Activated CD4-positive, alpha-beta T cell treated with anti-CD3 and anti-CD28 coated beads for 48 hours (primary cell): ENCODE measurements around the gene SLC39A1.

Experiments
- DNase-seq: peaks from one replicate; pipeline ENCODE4 v3.0.0-alpha.2; 2020

Gene SLC39A1

GRCh38 chr1:153946622-153947241 lies 16.6 kb downstream of the SLC39A1 start, which contains the start of gene DENND4B:
TSS of gene DENND4B (minus strand) at chr1:153946718. CDS start at chr1:153944374, 2,344 bp downstream.
- DNase-seq: peak; percentile 81

DNA sequence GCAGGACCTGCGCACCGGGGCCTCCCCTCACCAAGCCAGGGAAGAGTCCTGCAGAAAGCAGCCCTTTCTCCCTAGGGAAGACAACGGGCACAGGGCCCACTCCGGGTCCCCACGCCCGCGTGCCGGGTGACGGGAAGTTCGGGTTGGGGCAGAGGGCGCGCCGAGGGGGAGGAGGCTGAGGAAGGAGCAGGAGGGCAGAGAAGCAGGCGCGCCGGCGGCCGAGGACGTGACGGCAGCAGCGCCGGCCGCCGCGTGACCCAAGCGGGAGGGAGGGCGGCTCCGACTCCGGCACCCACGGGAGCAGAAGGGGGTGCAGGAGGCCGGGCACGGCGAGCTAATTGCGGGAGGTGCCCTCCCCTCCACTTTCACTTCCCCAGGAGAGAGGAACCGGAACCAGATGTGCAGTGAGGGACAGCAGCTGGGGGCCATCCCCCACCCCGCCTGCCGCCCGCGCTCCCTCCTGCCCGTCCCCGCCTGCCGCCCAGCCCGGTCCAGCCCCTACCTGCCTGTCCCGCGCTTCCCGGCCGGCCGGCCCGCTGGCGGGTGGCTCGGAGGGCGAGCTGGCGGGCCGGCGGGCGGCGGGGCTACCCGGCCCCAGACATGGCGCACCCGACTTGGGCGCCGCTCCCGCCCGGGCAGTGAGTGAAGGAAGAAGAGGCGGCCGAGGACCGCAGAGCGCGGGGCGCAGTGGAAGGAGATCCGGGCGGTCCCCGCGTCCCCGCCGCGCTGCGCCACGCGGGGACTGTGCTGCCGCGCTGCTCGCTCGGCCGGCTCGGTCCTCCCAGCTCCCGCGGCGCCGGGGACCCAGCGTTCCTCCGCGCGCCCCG lies 17.3 kb downstream of the SLC39A1 start:
- DNase-seq: peak; percentile 79

GRCh38 chr1:153945131-153945794 lies 18.1 kb downstream of the SLC39A1 start:
- DNase-seq: peak; percentile 79

DNA sequence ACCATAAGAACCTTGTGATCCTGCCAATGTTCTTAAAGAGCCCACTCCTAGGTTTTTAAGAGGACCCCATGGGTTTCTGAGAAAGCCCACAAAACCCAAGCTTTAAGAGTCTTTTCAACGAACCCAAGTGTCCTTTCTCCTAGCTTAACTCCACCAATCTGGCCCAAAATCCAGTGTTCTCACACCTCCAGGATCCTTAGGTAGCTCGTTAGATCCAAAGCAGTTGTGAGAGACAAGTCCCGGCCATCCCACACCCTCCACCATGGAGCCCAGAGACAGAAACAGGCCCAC lies 18.6 kb downstream of the SLC39A1 start:
- DNase-seq: no peak

GRCh38 chr1:153944005-153944826 lies 19.1 kb downstream of the SLC39A1 start:
- DNase-seq: peak; percentile 32

- DNase-seq: no peak
Observed at GRCh38 chr1:153942766-153943549, 20.4 kb downstream of the SLC39A1 start.

DNA sequence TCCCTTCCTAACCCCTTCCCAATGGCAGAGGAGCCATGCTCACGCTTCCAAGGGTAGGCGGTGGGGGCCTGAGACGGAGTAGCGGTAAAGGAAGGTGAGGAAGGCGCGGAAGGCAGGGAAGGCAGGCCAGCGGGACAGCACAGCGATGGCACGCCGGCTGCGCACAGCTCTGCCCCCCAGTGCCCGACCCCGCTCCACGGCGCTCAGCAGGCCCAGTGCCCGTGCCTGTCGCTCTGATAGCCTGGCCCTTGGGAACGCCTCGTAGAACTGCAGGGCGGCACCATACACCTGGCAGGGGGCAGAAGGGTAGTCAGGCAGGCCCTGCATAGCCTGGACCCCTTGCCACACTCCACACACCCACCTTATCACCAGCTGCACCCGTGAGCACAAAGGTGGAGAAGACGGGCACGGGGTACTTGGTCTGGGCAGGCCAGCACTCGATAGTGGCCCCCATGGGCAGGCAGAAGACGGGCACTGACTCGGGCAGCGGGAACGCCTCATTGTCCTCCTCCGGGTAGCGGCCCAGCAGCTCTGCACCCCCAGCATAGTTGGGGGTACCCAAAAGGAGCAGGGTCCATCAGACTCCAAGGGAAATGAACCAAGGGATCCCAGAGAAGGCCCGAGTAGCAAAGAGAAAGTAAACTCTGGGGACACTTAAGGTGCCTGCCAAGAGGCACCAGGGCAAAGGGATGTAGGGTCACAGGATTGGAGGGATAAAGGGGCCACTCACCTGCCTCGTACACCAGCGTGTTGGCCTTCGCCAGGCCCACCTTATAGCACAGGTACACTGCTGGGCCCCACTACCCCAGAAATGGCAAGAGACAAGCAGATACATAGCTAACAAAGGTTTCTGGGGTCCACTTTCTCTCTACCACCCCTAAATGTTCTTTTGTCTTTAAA lies 21.3 kb downstream of the SLC39A1 start:
- no peak for DNase-seq

- no peak for DNase-seq
Observed at GRCh38 chr1:153940756-153941155, 22.6 kb downstream of the SLC39A1 start.

DNA sequence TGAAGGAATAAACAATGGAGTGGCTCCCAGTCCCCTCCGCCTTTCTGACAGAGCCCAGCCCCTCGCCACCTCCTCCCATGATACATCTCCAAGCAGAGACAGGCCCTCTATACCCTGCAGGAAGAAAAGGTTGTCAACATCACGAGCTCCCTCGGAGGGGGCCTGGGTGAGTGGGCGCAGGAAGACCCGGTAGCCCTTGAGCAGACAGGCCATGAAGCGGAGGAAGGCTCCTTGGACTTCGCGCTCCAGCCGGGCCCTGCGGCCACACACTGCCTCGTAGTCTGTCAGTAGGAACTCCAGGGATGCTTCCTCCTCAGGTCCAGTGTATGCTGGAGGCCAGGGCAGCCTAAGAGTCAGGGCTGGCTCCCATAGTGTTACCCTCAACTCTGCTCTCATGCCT lies 23.9 kb downstream of the SLC39A1 start:
- DNase-seq: no peak

GRCh38 chr1:153938996-153939395 lies 24.3 kb downstream of the SLC39A1 start:
- no peak for DNase-seq

GRCh38 chr1:153937331-153937730 lies 26.0 kb downstream of the SLC39A1 start:
- no peak for DNase-seq

- DNase-seq: no peak
Observed at GRCh38 chr1:153936011-153936802, 27.1 kb downstream of the SLC39A1 start.

DNA sequence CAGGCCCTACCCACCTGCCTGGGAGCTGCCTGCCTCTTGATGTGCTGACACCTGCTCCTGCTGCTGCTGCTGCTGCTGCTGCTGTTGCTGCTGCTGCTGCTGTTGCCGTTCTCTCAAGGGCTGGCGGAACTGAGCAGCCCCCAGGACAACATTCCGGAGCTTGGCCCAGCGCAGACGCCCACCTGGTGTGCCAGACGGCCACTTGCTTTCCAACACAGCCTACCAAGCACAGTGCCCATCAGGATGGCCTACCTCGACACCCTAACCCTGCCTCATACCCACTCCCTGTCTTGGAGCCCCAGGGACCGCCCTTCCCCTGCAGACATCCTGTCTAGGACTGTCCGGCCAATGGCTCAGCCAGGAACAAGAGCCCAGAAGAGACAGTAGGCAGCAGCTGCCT lies 28.6 kb downstream of the SLC39A1 start:
- no peak for DNase-seq

GRCh38 chr1:153933955-153934354 lies 29.4 kb downstream of the SLC39A1 start:
- DNase-seq: no peak

DNA sequence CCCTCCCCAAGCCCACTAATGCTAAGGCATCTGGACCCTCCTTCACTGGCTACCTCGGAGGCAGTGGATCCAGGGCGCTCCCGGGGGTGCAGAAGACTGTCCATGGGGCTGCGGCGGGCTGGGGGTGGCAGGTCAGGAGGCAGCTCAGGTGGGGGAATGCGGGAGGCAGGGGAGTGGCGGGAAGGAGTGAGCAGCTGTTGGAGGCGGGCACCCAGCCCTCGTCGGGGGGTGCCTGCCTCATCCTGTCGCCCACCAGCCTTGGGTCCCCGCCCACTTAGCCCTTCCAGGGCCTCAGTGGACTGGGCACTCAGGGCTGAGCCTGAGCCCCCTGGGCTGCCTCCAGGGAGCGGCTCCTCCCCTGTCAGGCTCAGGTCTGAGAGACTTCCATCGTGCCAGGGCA lies 29.9 kb downstream of the SLC39A1 start:
- DNase-seq: no peak

- DNase-seq: no peak
Observed at GRCh38 chr1:153932156-153933131, 30.9 kb downstream of the SLC39A1 start.

DNA sequence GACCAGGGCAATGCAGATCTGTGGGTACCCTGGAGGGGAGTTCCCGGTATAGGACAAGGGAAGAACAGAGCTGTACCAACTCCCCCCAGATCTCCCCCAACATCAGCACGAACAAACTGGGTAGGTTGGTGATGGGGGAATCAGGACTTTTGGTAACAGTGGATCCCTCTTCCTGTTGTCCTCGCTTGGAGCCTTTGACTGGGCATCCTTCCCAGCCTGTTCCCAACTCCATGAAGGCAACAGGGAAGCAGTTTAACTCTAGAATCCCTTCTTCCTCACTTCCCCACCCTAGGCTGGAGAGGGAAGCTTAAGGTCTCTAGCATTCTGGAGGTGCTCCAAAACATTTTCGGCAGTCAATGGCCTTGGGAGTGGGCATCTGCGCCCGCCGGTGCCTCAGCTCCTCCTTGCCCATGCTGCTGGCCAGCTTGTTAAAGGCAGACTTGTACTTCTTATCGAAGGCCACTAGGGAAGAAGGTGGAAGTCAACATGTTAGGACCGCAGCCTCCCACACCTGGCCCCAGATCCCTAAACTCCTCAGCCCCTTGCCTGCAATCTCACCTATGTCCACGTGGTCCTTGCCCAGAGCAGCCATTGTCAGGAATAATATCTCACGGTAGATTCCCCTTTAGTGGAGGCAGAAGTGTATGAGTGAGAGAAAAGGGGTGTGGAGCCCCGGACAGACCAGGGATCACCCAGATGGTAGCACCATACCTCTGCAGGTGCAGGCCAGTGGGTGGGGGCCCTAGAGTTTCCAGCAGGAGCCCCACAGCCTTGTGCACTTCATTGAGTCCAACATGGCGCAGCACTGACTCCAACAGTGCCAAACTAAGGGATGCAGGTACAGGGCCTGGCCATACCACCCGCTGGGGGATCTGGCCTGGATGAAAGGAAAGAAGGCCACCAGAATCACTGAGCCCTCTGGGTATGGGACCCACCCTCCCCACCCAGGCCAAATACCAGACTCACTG lies 33.1 kb downstream of the SLC39A1 start:
- DNase-seq: no peak

DNA sequence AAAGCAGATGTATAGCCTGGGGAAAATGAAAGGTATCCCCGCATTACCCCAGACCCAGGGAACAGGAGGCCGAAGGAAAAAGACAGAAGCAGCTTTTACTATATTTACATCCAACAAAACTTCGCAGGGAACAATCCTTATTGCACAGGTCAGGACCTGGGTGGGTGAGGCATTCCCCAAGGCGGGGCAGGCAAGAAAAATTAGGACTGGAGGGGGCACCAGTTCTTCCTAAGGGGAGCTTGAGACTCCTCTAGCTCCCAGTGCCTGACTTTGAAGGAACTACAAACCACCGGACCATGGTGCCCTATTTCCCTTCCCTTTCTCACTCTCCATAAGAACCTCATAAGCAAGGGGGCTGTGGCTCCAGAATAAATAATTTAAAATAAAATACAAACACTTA lies 33.9 kb downstream of the SLC39A1 start:
- DNase-seq: no peak
